Measurements from ENCODE around the gene CCDC154.

The CCDC154 gene

GRCh38 chr16:1438229-1439057, 5.9 kb downstream of the CCDC154 start:
- H3K27me3 ChIP-seq (ENCODE audit: insufficient read depth, low read length, poor library complexity, severe bottlenecking): no peaks in the 10 kb centered on the region
- H3K4me1 ChIP-seq (ENCODE audit: insufficient read depth, low read length, poor library complexity, severe bottlenecking): no peaks in the 10 kb centered on the region
- H2AFZ ChIP-seq (ENCODE audit: low read length): no peak overlapping the region
- H3K4me3 ChIP-seq (ENCODE audit: low read length, poor library complexity, severe bottlenecking): no peak overlapping the region
- no peaks in the 10 kb centered on the region for H4K20me1 ChIP-seq (ENCODE audit: insufficient read depth, low read length, poor library complexity, severe bottlenecking)
- H3F3A ChIP-seq (ENCODE audit: low read depth): no peaks in the 10 kb centered on the region
- no peak overlapping the region for H3K4me2 ChIP-seq (ENCODE audit: low read depth, low read length, poor library complexity, severe bottlenecking)
- no peaks in the 10 kb centered on the region for H3K9me3 ChIP-seq (ENCODE audit: insufficient read depth, low read depth, low read length)
- no peaks in the 10 kb centered on the region for H3K9me2 ChIP-seq (replicated peaks; ENCODE audit: low read depth, low read length)
- no peaks in the 10 kb centered on the region for H3K79me2 ChIP-seq (ENCODE audit: insufficient read depth, low read length)
- TF ChIP-seq EZH2phosphoT487 (IDR thresholded peaks at IDR 0.05; ENCODE audit: borderline replicate concordance) (no peak), CTCF (conservative IDR thresholded peaks at IDR 0.05; ENCODE audit: low read length) (no peak)
- H3K9ac ChIP-seq (ENCODE audit: low read depth, low read length, poor library complexity, severe bottlenecking): no peak overlapping the region
- no peaks in the 10 kb centered on the region for H3K36me3 ChIP-seq (ENCODE audit: insufficient read depth, low read length)

- no peaks in the 10 kb centered on the region for H3K79me2 ChIP-seq (ENCODE audit: insufficient read depth, low read length)
- no peaks in the 10 kb centered on the region for H4K20me1 ChIP-seq (ENCODE audit: insufficient read depth, low read length, poor library complexity, severe bottlenecking)
- TF ChIP-seq EZH2phosphoT487 (IDR thresholded peaks at IDR 0.05; ENCODE audit: borderline replicate concordance) (no peak), CTCF (conservative IDR thresholded peaks at IDR 0.05; ENCODE audit: low read length) (no peak)
- no peaks in the 10 kb centered on the region for H3K27me3 ChIP-seq (ENCODE audit: insufficient read depth, low read length, poor library complexity, severe bottlenecking)
- H3K9me2 ChIP-seq (replicated peaks; ENCODE audit: low read depth, low read length): no peaks in the 10 kb centered on the region
- H3K9me3 ChIP-seq (ENCODE audit: insufficient read depth, low read depth, low read length): no peaks in the 10 kb centered on the region
- H3F3A ChIP-seq (ENCODE audit: low read depth): no peaks in the 10 kb centered on the region
- H2AFZ ChIP-seq (ENCODE audit: low read length): no peak overlapping the region
- H3K9ac ChIP-seq (ENCODE audit: low read depth, low read length, poor library complexity, severe bottlenecking): no peak overlapping the region
- no peaks in the 10 kb centered on the region for H3K4me1 ChIP-seq (ENCODE audit: insufficient read depth, low read length, poor library complexity, severe bottlenecking)
- no peak overlapping the region for H3K4me3 ChIP-seq (ENCODE audit: low read length, poor library complexity, severe bottlenecking)
- H3K4me2 ChIP-seq (ENCODE audit: low read depth, low read length, poor library complexity, severe bottlenecking): no peak overlapping the region
- no peaks in the 10 kb centered on the region for H3K36me3 ChIP-seq (ENCODE audit: insufficient read depth, low read length)
Measured at GRCh38 chr16:1437606-1438005, 6.8 kb downstream of the CCDC154 start.

- H4K20me1 ChIP-seq (ENCODE audit: insufficient read depth, low read length, poor library complexity, severe bottlenecking): no peaks in the 10 kb centered on the region
- H3K4me3 ChIP-seq (ENCODE audit: low read length, poor library complexity, severe bottlenecking): no peak overlapping the region
- no peak overlapping the region for H3K9ac ChIP-seq (ENCODE audit: low read depth, low read length, poor library complexity, severe bottlenecking)
- TF ChIP-seq CTCF (conservative IDR thresholded peaks at IDR 0.05; ENCODE audit: low read length): no peak
- TF ChIP-seq EZH2phosphoT487 (IDR thresholded peaks at IDR 0.05; ENCODE audit: borderline replicate concordance): no peak
- no peaks in the 10 kb centered on the region for H3K36me3 ChIP-seq (ENCODE audit: insufficient read depth, low read length)
- no peaks in the 10 kb centered on the region for H3K9me2 ChIP-seq (replicated peaks; ENCODE audit: low read depth, low read length)
- no peaks in the 10 kb centered on the region for H3F3A ChIP-seq (ENCODE audit: low read depth)
- H3K79me2 ChIP-seq (ENCODE audit: insufficient read depth, low read length): no peaks in the 10 kb centered on the region
- no peak overlapping the region for H3K4me2 ChIP-seq (ENCODE audit: low read depth, low read length, poor library complexity, severe bottlenecking)
- H3K4me1 ChIP-seq (ENCODE audit: insufficient read depth, low read length, poor library complexity, severe bottlenecking): no peaks in the 10 kb centered on the region
- no peaks in the 10 kb centered on the region for H3K27me3 ChIP-seq (ENCODE audit: insufficient read depth, low read length, poor library complexity, severe bottlenecking)
- no peak overlapping the region for H2AFZ ChIP-seq (ENCODE audit: low read length)
- H3K9me3 ChIP-seq (ENCODE audit: insufficient read depth, low read depth, low read length): no peaks in the 10 kb centered on the region
Measured at GRCh38 chr16:1436731-1437355, 7.5 kb downstream of the CCDC154 start.

Measured in Loucy (cell line).